ENCODE data around the gene SPDYE3.
"Not testable (repeated sequence)": the region's sequence is repeated elsewhere in the genome, so short reads cannot be mapped to it uniquely, and the experiment has no call there.

SPDYE3 gene

GRCh38 chr7:100321648-100322047, 14.1 kb downstream of the SPDYE3 start:
- not testable (repeated sequence) for H3K4me3 Mint-ChIP-seq; H3K27me3 Mint-ChIP-seq (ENCODE audit: low read depth); H3K9me3 Mint-ChIP-seq; H3K27ac Mint-ChIP-seq; DNase-seq (ENCODE audit: low spot score)
- Mint-ChIP-seq H3K36me3 (ENCODE audit: low read depth) (peaks cover 30% of the 10 kb centered on the region), H3K4me1 (ENCODE audit: low read depth) (peaks cover 12% of the 10 kb centered on the region)

DNA sequence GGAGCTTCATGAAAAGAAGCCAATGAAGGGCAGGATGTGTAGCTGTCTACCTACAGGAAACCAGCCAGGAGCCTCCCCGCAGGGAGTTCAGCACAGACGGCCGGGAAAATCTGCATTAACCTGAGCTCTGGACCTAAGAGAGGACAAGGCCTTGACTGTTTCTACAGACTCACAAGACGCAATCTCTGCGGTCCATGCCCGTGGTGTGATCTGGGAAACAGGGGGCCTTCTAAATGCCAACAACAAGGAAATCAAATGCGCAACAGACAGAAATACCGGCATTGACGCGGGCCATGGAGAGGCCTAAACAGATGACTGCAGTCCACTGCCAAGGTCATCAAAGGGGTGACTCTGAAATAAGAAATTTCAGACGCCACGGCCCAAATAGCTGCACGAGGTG, 16.7 kb downstream of the SPDYE3 start:
- not testable (repeated sequence) for DNase-seq (ENCODE audit: low spot score)

GRCh38 chr7:100325671-100326070, 18.2 kb downstream of the SPDYE3 start:
- not testable (repeated sequence) for H3K4me3 Mint-ChIP-seq; H3K27me3 Mint-ChIP-seq (ENCODE audit: low read depth); H3K9me3 Mint-ChIP-seq; DNase-seq (ENCODE audit: low spot score); H3K4me1 Mint-ChIP-seq (ENCODE audit: low read depth); H3K27ac Mint-ChIP-seq
- peaks cover 25% of the 10 kb centered on the region for H3K36me3 Mint-ChIP-seq (ENCODE audit: low read depth)

More for the DNA sequence above, 16.7 kb downstream of the SPDYE3 start:
- not testable (repeated sequence) for H3K9me3 Mint-ChIP-seq; H3K27me3 Mint-ChIP-seq (ENCODE audit: low read depth); H3K4me3 Mint-ChIP-seq; H3K4me1 Mint-ChIP-seq (ENCODE audit: low read depth); H3K27ac Mint-ChIP-seq
- peaks cover 26% of the 10 kb centered on the region for H3K36me3 Mint-ChIP-seq (ENCODE audit: low read depth)

- not testable (repeated sequence) for H3K9me3 Mint-ChIP-seq; H3K4me3 Mint-ChIP-seq; H3K27me3 Mint-ChIP-seq (ENCODE audit: low read depth); DNase-seq (ENCODE audit: low spot score); H3K27ac Mint-ChIP-seq; H3K4me1 Mint-ChIP-seq (ENCODE audit: low read depth)
- peaks cover 25% of the 10 kb centered on the region for H3K36me3 Mint-ChIP-seq (ENCODE audit: low read depth)
Measured at GRCh38 chr7:100326914-100327313, 19.4 kb downstream of the SPDYE3 start.

DNA sequence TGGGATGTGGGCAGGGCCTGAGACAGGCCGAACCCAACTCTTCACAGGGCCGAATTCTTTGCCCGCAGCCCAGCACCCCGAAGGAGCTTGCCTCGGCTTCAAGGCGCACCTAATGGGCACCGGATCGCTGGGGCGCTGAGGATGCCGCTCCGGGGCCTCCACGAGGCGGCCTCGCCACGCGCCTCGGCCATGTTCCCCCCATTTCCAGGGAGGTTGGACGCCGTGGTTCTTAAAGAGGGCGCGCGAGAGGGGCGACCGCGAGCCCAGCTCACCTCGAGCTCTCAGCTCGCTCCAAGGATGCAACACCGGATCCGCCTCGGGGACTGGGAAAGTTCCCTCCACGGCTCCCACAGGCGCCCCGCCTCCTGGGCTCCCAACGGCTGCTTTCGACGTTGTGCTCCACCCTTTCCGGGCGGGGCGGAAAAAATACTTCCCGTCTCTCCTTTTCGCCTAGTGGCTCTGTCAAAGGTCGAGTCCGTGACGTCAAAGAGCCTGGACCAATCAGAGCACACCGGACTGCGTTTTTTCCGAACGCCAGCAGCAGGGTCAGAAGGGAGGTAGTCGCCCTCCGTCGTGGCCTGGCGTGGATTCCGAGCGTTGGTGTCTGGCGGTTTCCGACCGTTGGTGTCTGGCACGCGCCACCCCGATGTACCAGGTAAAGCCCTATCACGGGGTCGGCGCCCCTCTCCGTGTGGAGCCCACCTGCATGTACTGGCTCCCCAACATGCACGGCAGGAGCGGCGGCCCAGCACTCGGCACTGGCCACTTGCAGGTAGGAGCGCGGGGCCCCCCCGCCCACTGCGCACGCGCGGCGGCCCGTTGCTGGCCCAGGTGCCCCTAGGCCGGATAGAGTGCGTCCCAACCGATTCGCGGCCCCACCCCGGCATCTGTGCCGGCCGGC, 28.3 kb downstream of the SPDYE3 start:
- peak; percentile 93 for DNase-seq (ENCODE audit: low spot score)
- H3K4me3 Mint-ChIP-seq = peak overlapping the region; percentile 96
- not testable (repeated sequence) for H3K27me3 Mint-ChIP-seq (ENCODE audit: low read depth); H3K9me3 Mint-ChIP-seq
- H3K36me3 Mint-ChIP-seq (ENCODE audit: low read depth) = peaks cover 27% of the 10 kb centered on the region
- H3K4me1 Mint-ChIP-seq (ENCODE audit: low read depth) = peaks cover 14% of the 10 kb centered on the region
- H3K27ac Mint-ChIP-seq = peak overlapping the region; percentile 99

GRCh38 chr7:100338083-100338696, 30.7 kb downstream of the SPDYE3 start:
- Mint-ChIP-seq H3K4me1 (ENCODE audit: low read depth) (peaks cover 21% of the 10 kb centered on the region), H3K36me3 (ENCODE audit: low read depth) (peaks cover 38% of the 10 kb centered on the region)
- H3K4me3 Mint-ChIP-seq; H3K27me3 Mint-ChIP-seq (ENCODE audit: low read depth); H3K9me3 Mint-ChIP-seq; DNase-seq (ENCODE audit: low spot score); H3K27ac Mint-ChIP-seq: not testable (repeated sequence)

DNA sequence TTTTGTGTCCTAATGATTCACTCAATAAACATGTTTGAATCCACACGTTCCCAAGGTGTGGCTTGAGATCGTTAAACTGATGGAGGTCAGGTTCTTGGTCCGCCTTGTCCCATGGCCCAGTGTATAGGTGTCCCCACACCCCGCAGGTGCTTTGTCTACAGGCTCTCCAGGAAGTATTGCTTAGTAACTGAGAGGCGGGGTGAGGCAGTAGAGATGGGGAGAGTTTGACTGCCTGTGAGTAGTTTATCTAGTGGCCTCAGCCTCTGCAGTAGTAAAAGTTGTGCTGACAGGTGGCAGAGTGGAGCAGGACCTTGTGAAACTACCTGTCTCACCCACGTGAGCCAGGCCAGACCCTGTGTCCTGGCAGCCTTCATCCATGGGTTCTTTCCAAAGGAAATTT, 33.8 kb downstream of the SPDYE3 start:
- H3K27ac Mint-ChIP-seq; H3K4me3 Mint-ChIP-seq; DNase-seq (ENCODE audit: low spot score); H3K27me3 Mint-ChIP-seq (ENCODE audit: low read depth); H3K9me3 Mint-ChIP-seq: not testable (repeated sequence)
- Mint-ChIP-seq H3K36me3 (ENCODE audit: low read depth) (peaks cover 49% of the 10 kb centered on the region), H3K4me1 (ENCODE audit: low read depth) (peaks cover 29% of the 10 kb centered on the region)

GRCh38 chr7:100342765-100343164, 35.3 kb downstream of the SPDYE3 start:
- no peak overlapping the region for H3K4me3 Mint-ChIP-seq
- H3K4me1 Mint-ChIP-seq (ENCODE audit: low read depth) = peaks cover 24% of the 10 kb centered on the region
- no peak for DNase-seq (ENCODE audit: low spot score)
- H3K36me3 Mint-ChIP-seq (ENCODE audit: low read depth) = peaks cover 59% of the 10 kb centered on the region
- no peaks in the 10 kb centered on the region for H3K27me3 Mint-ChIP-seq (ENCODE audit: low read depth)
- H3K27ac Mint-ChIP-seq = no peak overlapping the region
- H3K9me3 Mint-ChIP-seq = no peaks in the 10 kb centered on the region

DNA sequence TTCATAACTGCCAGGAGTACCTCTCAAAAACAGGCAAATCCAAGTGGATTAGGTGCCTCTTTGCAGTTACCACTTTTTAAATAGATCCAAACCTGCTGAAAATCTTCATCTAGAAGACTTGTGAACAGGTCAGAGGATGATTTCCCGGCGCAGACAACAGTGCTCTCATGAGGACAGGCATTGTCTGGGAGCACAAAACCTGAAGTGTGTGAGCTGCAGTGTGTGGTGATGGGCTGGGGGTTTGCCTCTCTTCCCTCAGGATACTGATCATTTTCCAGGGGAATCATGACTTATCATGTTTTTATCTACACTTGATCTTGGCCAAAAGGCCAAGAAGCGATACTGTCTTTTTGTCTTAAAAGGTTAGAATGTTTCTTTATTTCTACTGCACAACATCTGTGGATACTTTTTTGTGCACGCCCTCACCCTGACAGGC, 36.6 kb downstream of the SPDYE3 start:
- peak overlapping the region; percentile 69 for H3K4me3 Mint-ChIP-seq
- H3K36me3 Mint-ChIP-seq (ENCODE audit: low read depth) = peaks cover 57% of the 10 kb centered on the region
- peak overlapping the region; percentile 92 for H3K27ac Mint-ChIP-seq
- not testable (repeated sequence) for H3K9me3 Mint-ChIP-seq; DNase-seq (ENCODE audit: low spot score); H3K27me3 Mint-ChIP-seq (ENCODE audit: low read depth)
- H3K4me1 Mint-ChIP-seq (ENCODE audit: low read depth) = peaks cover 24% of the 10 kb centered on the region

DNA sequence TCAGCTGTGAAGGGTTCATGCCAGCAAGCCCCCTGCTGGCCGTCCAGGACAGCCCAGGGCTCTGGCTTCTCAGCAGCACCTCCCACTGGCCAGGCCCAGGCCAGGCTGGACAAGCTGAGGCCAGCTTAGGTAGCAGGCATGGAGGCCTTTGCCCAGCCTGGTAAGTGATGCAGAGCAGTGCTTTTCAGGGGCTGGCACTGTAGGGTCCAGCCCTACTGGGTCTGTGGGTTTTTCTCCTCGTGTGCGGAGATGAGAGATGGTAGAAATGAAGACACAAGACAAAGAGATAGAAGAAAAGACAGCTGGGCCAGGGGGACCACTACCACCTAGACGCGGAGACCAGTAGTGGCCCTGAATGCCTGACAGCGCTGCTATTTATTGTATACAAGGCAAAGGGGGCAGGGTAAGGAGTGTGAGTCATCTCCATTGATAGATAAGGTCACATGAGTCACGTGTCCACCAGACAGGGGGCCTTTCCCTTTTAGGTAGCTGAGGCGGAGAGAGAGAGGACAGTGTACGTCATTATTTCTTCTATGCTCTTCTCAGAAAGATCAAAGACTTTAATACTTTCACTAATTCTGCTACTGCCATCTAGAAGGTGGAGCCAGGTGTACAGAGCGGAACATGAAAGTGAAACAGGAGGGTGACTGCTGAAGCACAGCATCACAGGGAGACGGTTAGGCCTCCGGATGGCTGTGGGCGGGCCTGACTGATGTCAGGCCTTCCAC, 37.2 kb downstream of the SPDYE3 start:
- not testable (repeated sequence) for H3K27me3 Mint-ChIP-seq (ENCODE audit: low read depth); H3K9me3 Mint-ChIP-seq
- Mint-ChIP-seq H3K27ac (peak overlapping the region; percentile 92), H3K36me3 (ENCODE audit: low read depth) (peaks cover 57% of the 10 kb centered on the region), H3K4me3 (peak overlapping the region; percentile 69), H3K4me1 (ENCODE audit: low read depth) (peaks cover 23% of the 10 kb centered on the region)
- peak; percentile 84 for DNase-seq (ENCODE audit: low spot score)

- H3K9me3 Mint-ChIP-seq; H3K27me3 Mint-ChIP-seq (ENCODE audit: low read depth): not testable (repeated sequence)
- DNase-seq (ENCODE audit: low spot score) = peak; percentile 76
- Mint-ChIP-seq H3K27ac (peak overlapping the region; percentile 92), H3K4me3 (peak overlapping the region; percentile 69), H3K4me1 (ENCODE audit: low read depth) (peaks cover 23% of the 10 kb centered on the region), H3K36me3 (ENCODE audit: low read depth) (peaks cover 58% of the 10 kb centered on the region)
Measured at GRCh38 chr7:100345288-100345672, 37.8 kb downstream of the SPDYE3 start.

GRCh38 chr7:100346921-100347320, 39.4 kb downstream of the SPDYE3 start:
- H3K27ac Mint-ChIP-seq = no peak overlapping the region
- H3K4me3 Mint-ChIP-seq = no peak overlapping the region
- H3K9me3 Mint-ChIP-seq = no peaks in the 10 kb centered on the region
- H3K36me3 Mint-ChIP-seq (ENCODE audit: low read depth) = peaks cover 69% of the 10 kb centered on the region
- no peaks in the 10 kb centered on the region for H3K27me3 Mint-ChIP-seq (ENCODE audit: low read depth)
- H3K4me1 Mint-ChIP-seq (ENCODE audit: low read depth) = peaks cover 27% of the 10 kb centered on the region
- DNase-seq (ENCODE audit: low spot score) = no peak

GRCh38 chr7:100348805-100349204, 41.3 kb downstream of the SPDYE3 start:
- Mint-ChIP-seq H3K27me3 (ENCODE audit: low read depth) (no peaks in the 10 kb centered on the region), H3K4me1 (ENCODE audit: low read depth) (peaks cover 22% of the 10 kb centered on the region), H3K36me3 (ENCODE audit: low read depth) (peaks cover 62% of the 10 kb centered on the region), H3K9me3 (no peaks in the 10 kb centered on the region), H3K4me3 (no peak overlapping the region), H3K27ac (no peak overlapping the region)
- DNase-seq (ENCODE audit: low spot score) = no peak

DNA sequence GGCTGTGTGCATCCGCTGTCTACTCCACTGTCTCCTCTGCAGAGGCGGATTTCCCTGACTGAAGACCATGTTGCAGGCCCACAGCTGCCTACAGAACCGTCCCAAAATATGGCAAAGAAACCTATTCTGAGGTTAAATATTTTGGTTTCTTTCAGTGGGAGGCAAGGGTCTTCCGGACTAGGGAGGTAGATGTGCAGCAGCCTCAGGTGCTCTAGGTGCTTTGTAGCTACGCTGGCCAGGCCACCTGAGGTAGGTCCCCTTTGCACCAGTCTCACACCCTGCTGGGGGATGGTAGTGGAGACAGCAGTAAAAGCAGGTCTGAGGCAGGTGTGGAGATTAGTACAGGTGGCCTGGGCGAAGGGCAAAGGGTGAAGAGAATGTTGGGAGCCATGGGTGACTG, 42.3 kb downstream of the SPDYE3 start:
- peaks cover 55% of the 10 kb centered on the region for H3K36me3 Mint-ChIP-seq (ENCODE audit: low read depth)
- peaks cover 15% of the 10 kb centered on the region for H3K4me1 Mint-ChIP-seq (ENCODE audit: low read depth)
- H3K27me3 Mint-ChIP-seq (ENCODE audit: low read depth) = no peaks in the 10 kb centered on the region
- H3K9me3 Mint-ChIP-seq = no peaks in the 10 kb centered on the region
- peak overlapping the region; percentile 2 for H3K27ac Mint-ChIP-seq
- DNase-seq (ENCODE audit: low spot score) = no peak
- no peak overlapping the region for H3K4me3 Mint-ChIP-seq
